Right hindlimb (tissue), 1 donor: ENCODE results near the gene OR7G3.
A peak's percentile ranks its signal among the peaks of the same experiment; 100 is the strongest.

Source experiments
- DNase-seq: peaks from one replicate; pipeline ENCODE4 v3.0.0-alpha.2; 2018

OR7G3 gene

GRCh38 chr19:9086761-9087160 lies 40.0 kb downstream of the OR7G3 start, which contains the start of gene OR1M1:
OR1M1 (plus strand) TSS chr19:9087061; CDS start chr19:9093245, 6,184 bp downstream.
- DNase-seq = no peak

DNA sequence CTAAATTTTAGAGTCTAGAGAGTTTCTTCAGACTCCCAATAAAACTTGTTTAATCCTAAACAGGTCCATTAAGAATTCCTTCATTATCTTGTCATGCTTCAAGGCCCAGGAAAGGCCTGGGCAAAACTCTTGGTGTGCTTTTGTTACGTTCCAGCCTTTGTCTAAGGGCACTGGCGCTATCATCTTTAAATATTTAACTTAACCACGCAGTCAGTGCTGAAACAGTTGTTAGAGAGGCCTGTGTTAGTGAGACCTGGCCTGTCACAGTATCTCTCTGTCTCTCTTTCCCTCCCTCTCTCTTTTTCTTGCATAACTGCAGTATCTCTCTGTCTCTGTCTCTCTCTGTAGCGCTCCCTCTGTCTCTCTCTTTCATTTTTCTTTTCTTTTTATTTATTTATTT lies 48.1 kb downstream of the OR7G3 start:
- no peak for DNase-seq

- peak; percentile 39 for DNase-seq
Measured at GRCh38 chr19:9076901-9077300, 49.8 kb downstream of the OR7G3 start.
